ENCODE data around the gene RAB6D.
A peak's percentile ranks its signal among the peaks of the same experiment; 100 is the strongest.
"Not testable (repeated sequence)": the region's sequence is repeated elsewhere in the genome, so short reads cannot be mapped to it uniquely, and the experiment has no call there.

Gene RAB6D

GRCh38 chr2:131368493-131369066, 4.6 kb upstream of the RAB6D start:
- not testable (repeated sequence) for DNase-seq (ENCODE audit: low read depth); H3K4me3 ChIP-seq (ENCODE audit: low read depth, low read length)

DNA sequence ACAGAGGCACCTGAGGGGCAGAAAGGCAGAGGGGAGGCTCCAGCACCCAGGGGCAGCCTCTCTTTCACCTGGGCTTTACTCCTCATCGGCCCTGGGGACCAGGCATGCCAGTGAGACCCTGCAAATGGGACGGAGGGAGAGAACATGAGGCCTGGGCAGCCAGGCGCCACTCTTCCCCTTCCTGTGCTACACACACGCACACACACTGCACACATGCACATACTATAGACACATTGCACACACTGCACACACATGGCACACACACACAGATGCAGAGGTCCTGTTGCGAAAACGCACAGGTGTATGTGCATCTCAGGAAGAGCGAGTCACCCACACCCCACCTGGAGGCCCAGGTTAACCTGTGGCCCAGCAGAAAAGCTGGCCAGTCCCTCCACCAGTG, 3.4 kb upstream of the RAB6D start:
- H3K4me3 ChIP-seq (ENCODE audit: low read depth, low read length): no peak overlapping the region
- DNase-seq (ENCODE audit: low read depth): no peak

- no peak for DNase-seq (ENCODE audit: low read depth)
- no peak overlapping the region for H3K4me3 ChIP-seq (ENCODE audit: low read depth, low read length)
Measured at GRCh38 chr2:131366643-131367042, 2.7 kb upstream of the RAB6D start.

DNA sequence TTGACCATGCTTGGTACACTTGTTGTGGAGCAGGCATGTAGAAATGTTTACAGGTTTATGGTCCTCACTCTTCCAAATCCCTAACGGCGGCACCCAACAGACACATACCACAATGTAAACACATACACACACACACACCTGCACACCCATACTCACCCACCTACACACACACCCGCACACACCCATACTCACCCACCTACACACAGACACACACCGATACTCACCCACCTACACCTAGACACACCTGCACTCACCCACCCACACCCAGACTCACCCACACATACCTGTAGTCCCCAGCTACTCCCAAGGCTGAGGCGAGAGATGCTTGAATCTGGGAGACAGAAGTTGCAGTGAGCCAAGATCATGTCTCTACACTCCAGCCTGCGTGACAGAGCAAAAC, 1.5 kb upstream of the RAB6D start:
- DNase-seq (ENCODE audit: low read depth): no peak

DNA sequence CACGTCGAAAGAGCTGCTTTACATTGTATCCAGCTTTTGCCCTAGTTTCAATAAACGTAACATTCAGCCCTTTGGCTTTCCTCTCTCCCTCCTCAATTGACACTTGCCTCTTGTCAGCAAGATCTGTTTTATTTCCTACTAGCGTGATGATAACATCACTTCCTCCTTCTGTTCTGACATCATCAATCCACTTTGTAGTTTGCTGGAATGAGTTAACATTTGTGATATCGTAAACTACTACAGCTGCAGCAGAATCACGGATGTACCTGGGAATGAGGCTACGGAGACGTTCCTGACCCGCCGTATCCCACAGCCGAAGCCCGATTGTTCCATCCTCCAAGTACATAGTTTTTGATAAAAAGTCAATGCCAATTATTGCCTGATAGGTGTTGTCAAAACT, 755 bp downstream of the RAB6D start:
- DNase-seq (ENCODE audit: low read depth); H3K4me3 ChIP-seq (ENCODE audit: low read depth, low read length): not testable (repeated sequence)

More for the DNA sequence above, 1.5 kb upstream of the RAB6D start:
- H3K4me3 ChIP-seq (ENCODE audit: low read depth, low read length): no peak overlapping the region

DNA sequence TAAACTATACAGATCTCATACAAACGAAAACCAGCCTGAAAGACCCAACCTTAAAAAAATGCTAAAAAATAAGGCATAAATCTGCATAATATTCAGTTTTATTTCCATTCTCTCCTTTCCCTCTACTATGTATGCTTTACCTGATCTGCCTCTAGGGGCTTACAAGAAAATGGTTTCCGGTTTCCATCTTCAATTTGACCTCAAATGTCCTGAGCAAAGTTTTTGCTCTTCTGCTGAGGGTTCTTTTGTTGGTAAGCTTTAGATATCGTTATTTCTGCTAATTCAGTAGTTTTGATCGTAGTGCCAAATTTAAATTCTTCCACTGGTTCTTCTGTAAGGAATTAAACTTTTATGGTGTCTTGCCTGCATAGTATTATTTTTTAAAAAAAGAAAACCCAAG, 2.2 kb downstream of the RAB6D start:
- DNase-seq (ENCODE audit: low read depth); H3K4me3 ChIP-seq (ENCODE audit: low read depth, low read length): not testable (repeated sequence)

- H3K4me3 ChIP-seq (ENCODE audit: low read depth, low read length); DNase-seq (ENCODE audit: low read depth): not testable (repeated sequence)
Measured at GRCh38 chr2:131353167-131353697, 10.7 kb downstream of the RAB6D start.

- no peak overlapping the region for H3K4me3 ChIP-seq (ENCODE audit: low read depth, low read length)
- DNase-seq (ENCODE audit: low read depth): no peak
Measured at GRCh38 chr2:131349021-131349420, 14.9 kb downstream of the RAB6D start.

- DNase-seq (ENCODE audit: low read depth); H3K4me3 ChIP-seq (ENCODE audit: low read depth, low read length): not testable (repeated sequence)
Measured at GRCh38 chr2:131347035-131347434, 16.9 kb downstream of the RAB6D start.

- not testable (repeated sequence) for DNase-seq (ENCODE audit: low read depth); H3K4me3 ChIP-seq (ENCODE audit: low read depth, low read length)
Measured at GRCh38 chr2:131339307-131339706, 24.7 kb downstream of the RAB6D start.

DNA sequence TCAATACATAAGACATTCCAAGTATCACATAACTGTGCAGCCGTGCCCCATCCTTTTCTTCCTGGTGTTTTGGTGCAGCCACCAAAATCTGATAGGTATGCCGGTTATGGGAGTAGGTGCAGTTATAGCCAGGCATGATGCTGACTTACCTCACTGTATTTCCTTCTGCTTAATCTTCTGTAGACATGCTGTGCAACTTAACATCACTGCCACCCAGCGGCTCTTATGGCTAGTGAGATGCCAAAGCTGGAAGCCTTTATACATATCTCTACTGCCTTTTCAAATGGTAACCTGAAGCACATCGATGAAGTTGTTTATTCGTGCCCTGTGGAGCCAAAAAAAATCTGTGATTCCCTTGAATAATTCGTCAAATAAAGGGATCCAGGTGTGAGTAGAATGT, 28.6 kb downstream of the RAB6D start:
- H3K4me3 ChIP-seq (ENCODE audit: low read depth, low read length): not testable (repeated sequence)
- DNase-seq (ENCODE audit: low read depth): peak; percentile 0

DNA sequence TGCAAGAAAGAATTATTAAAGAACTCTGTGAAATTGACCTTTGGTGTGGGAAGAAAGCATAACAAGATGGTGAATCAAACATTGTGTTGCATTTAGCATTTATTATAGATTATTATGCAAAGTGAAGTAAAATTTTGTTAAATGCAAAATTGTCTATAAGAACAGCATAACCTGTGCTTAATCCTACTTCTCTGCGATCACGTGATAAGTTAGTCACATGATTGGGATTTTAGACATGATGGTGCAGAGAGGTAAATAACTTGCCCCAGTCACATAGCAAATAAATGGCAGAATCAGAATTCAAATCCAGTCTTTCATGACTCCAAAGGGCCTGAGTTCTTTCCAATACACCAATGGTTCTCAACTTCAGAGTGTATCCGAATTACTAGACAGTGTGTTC, 31.3 kb downstream of the RAB6D start:
- H3K4me3 ChIP-seq (ENCODE audit: low read depth, low read length); DNase-seq (ENCODE audit: low read depth): not testable (repeated sequence)

DNA sequence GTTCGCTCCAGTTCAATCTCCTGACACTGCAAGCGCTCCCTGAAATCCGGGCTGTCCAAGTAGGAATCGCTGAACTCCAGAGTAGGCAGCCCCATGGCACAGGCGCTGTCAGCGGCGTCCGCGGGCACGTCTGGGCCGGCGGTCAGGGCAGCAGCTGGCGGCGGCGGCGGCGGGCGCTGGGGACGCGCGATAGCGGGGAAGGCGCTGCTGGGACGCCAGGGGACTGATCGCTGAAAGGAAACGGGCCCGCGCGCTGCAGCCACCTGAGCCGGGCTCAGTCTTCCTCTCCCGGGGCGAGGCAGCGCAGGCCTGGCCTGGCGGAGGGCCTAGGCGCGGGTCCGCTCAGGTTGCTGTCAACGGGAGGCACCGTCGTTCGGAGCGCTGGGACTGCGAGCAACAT, 33.0 kb downstream of the RAB6D start:
- not testable (repeated sequence) for DNase-seq (ENCODE audit: low read depth); H3K4me3 ChIP-seq (ENCODE audit: low read depth, low read length)

- H3K4me3 ChIP-seq (ENCODE audit: low read depth, low read length): no peak overlapping the region
- no peak for DNase-seq (ENCODE audit: low read depth)
Measured at GRCh38 chr2:131322209-131322608, 41.8 kb downstream of the RAB6D start.

- not testable (repeated sequence) for H3K4me3 ChIP-seq (ENCODE audit: low read depth, low read length); DNase-seq (ENCODE audit: low read depth)
Measured at GRCh38 chr2:131321344-131321743, 42.6 kb downstream of the RAB6D start.

DNA sequence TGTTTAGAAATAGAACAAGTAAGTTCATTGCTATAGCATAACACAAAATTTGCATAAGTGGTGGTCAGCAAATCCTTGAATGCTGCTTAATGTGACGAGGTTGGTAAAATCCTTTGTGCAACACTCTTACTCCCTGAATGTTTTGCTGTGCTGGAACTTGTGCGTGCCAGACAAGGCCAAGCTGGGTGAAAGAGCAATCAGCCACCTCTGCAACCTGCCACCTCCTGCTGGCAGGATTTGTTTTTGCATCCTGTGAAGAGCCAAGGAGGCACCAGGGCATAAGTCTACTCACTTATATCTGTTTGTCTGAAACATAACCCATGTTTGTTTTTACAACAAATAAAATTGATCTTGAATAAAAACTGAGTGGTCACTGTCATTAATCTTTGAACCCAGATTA, 53.0 kb downstream of the RAB6D start:
- not testable (repeated sequence) for DNase-seq (ENCODE audit: low read depth); H3K4me3 ChIP-seq (ENCODE audit: low read depth, low read length)

Data from skeletal muscle cell (primary cell).